AML-193 (cell line): Measurements from ENCODE around the gene MYOF.
"Not testable (repeated sequence)": the region's sequence is repeated elsewhere in the genome, so short reads cannot be mapped to it uniquely, and the experiment has no call there.

ENCODE experiments used
- DNase-seq, 2 experiments: peaks; one replicate each; lab custom pipeline; 2025; lab: John Stamatoyannopoulos, UW

MYOF gene

GRCh38 chr10:93481637-93482144, 443 bp downstream of the MYOF start:
- no peak for DNase-seq

- DNase-seq = no peak
Observed at GRCh38 chr10:93478873-93479272, 3.3 kb downstream of the MYOF start.

GRCh38 chr10:93476756-93477155, 5.4 kb downstream of the MYOF start:
- DNase-seq = no peak

GRCh38 chr10:93475871-93476270, 6.3 kb downstream of the MYOF start:
- peak in 1 of 2 experiments; percentile 35 for DNase-seq

- no peak for DNase-seq
Observed at GRCh38 chr10:93475227-93475626, 6.9 kb downstream of the MYOF start.

GRCh38 chr10:93473804-93474472, 8.2 kb downstream of the MYOF start:
- no peak for DNase-seq

GRCh38 chr10:93473161-93473560, 9.0 kb downstream of the MYOF start:
- DNase-seq = no peak

- DNase-seq = no peak
Observed at GRCh38 chr10:93471110-93471651, 11.0 kb downstream of the MYOF start.

- no peak for DNase-seq
Observed at GRCh38 chr10:93469454-93469853, 12.7 kb downstream of the MYOF start.

- no peak for DNase-seq
Observed at GRCh38 chr10:93468461-93469213, 13.5 kb downstream of the MYOF start.

GRCh38 chr10:93467635-93468034, 14.5 kb downstream of the MYOF start:
- DNase-seq = not testable (repeated sequence)

GRCh38 chr10:93465806-93466675, 16.1 kb downstream of the MYOF start:
- DNase-seq = no peak

- peak; percentile 13 to 18 for DNase-seq
Observed at GRCh38 chr10:93464776-93465388, 17.3 kb downstream of the MYOF start.

GRCh38 chr10:93463723-93464476, 18.2 kb downstream of the MYOF start:
- peak; percentile 70 to 74 for DNase-seq

GRCh38 chr10:93462881-93463280, 19.3 kb downstream of the MYOF start:
- DNase-seq = no peak

GRCh38 chr10:93462371-93462770, 19.8 kb downstream of the MYOF start:
- no peak for DNase-seq

- DNase-seq = peak in 1 of 2 experiments; percentile 8
Observed at GRCh38 chr10:93461807-93462178, 20.3 kb downstream of the MYOF start.

GRCh38 chr10:93461109-93461806, 20.9 kb downstream of the MYOF start:
- no peak for DNase-seq

- DNase-seq = no peak
Observed at GRCh38 chr10:93459466-93459865, 22.7 kb downstream of the MYOF start.

- no peak for DNase-seq
Observed at GRCh38 chr10:93458821-93459257, 23.3 kb downstream of the MYOF start.
